HG03066 (cell line): ENCODE results near the gene NKX2-2.

Experiments
- ATAC-seq: cut with Tn5 transposase; IDR thresholded peaks from one replicate; pipeline ENCODE4 v1.9.1; 2021; ENCODE audit warnings: low read depth; ENCODE audit not compliant: unreplicated experiment

The NKX2-2 gene

GRCh38 chr20:21513881-21514540 is at the start of gene NKX2-2:
Gene NKX2-2, minus strand, starts transcription at chr20:21514064. Its CDS starts 395 bp downstream, at chr20:21513669.
- ATAC-seq, result no peak

GRCh38 chr20:21562656-21563055 is 48.8 kb upstream of the NKX2-2 start:
- no peak for ATAC-seq

GRCh38 chr20:21559305-21559704 is 45.4 kb upstream of the NKX2-2 start:
- no peak for ATAC-seq

- no peak for ATAC-seq
Measured at GRCh38 chr20:21557241-21558020, 43.6 kb upstream of the NKX2-2 start.

- no peak for ATAC-seq
Measured at GRCh38 chr20:21556398-21556797, 42.5 kb upstream of the NKX2-2 start.

- no peak for ATAC-seq
Measured at GRCh38 chr20:21555470-21556120, 41.7 kb upstream of the NKX2-2 start.

GRCh38 chr20:21554985-21555384 is 41.1 kb upstream of the NKX2-2 start:
- no peak for ATAC-seq

GRCh38 chr20:21554376-21554890 is 40.6 kb upstream of the NKX2-2 start:
- ATAC-seq, result no peak

- no peak for ATAC-seq
Measured at GRCh38 chr20:21550587-21550986, 36.7 kb upstream of the NKX2-2 start.

- no peak for ATAC-seq
Measured at GRCh38 chr20:21548390-21549035, 34.6 kb upstream of the NKX2-2 start.

- ATAC-seq, result no peak
Measured at GRCh38 chr20:21546355-21546754, 32.5 kb upstream of the NKX2-2 start.

- no peak for ATAC-seq
Measured at GRCh38 chr20:21539512-21539911, 25.6 kb upstream of the NKX2-2 start.

GRCh38 chr20:21534886-21535285 is 21.0 kb upstream of the NKX2-2 start:
- no peak for ATAC-seq

- no peak for ATAC-seq
Measured at GRCh38 chr20:21534453-21534852, 20.6 kb upstream of the NKX2-2 start.

- ATAC-seq, result no peak
Measured at GRCh38 chr20:21529863-21530262, 16.0 kb upstream of the NKX2-2 start.

- ATAC-seq, result no peak
Measured at GRCh38 chr20:21528870-21529269, 15.0 kb upstream of the NKX2-2 start.

- no peak for ATAC-seq
Measured at GRCh38 chr20:21527908-21528307, 14.0 kb upstream of the NKX2-2 start.

GRCh38 chr20:21526776-21527175 is 12.9 kb upstream of the NKX2-2 start:
- ATAC-seq, result no peak

GRCh38 chr20:21523895-21524294 is 10.0 kb upstream of the NKX2-2 start:
- no peak for ATAC-seq

- no peak for ATAC-seq
Measured at GRCh38 chr20:21523281-21523868, 9.5 kb upstream of the NKX2-2 start.
